ENCODE data around the gene ASRGL1.
A peak's percentile ranks its signal among the peaks of the same experiment; 100 is the strongest.

The ASRGL1 gene

GRCh38 chr11:62428871-62429560 is 91.8 kb downstream of the ASRGL1 start (continued):
- TF ChIP-seq PATZ1 (CRISPR knock-in tag; IDR thresholded peaks at IDR 0.05; ENCODE audit: borderline replicate concordance) (no peak), BACH2 (CRISPR knock-in tag; IDR thresholded peaks at IDR 0.05; ENCODE audit: borderline replicate concordance) (peak; percentile 84), ARNTL (CRISPR knock-in tag; IDR thresholded peaks at IDR 0.05; ENCODE audit: borderline replicate concordance, low read depth) (peak; percentile 9; the same call in 1 of the 2 replicates), ZC3H10 (CRISPR knock-in tag; IDR thresholded peaks at IDR 0.05) (no peak), TCF4 (CRISPR knock-in tag; IDR thresholded peaks at IDR 0.05; ENCODE audit: borderline replicate concordance) (peak; percentile 71; the same call in 1 of the 2 replicates), ESRRG (CRISPR knock-in tag; IDR thresholded peaks at IDR 0.05) (peak; percentile 57; the same call in 1 of the 2 replicates), PPARA (CRISPR knock-in tag; IDR thresholded peaks at IDR 0.05; ENCODE audit: borderline replicate concordance) (peak; percentile 92; the same call in 1 of the 2 replicates)

GRCh38 chr11:62430425-62430824 is 93.2 kb downstream of the ASRGL1 start:
- no peak for ATAC-seq
- TF ChIP-seq ZC3H10 (CRISPR knock-in tag; IDR thresholded peaks at IDR 0.05): no peak
- TF ChIP-seq BACH2 (CRISPR knock-in tag; IDR thresholded peaks at IDR 0.05; ENCODE audit: borderline replicate concordance): no peak
- no peak for TF ChIP-seq ISL1 (CRISPR knock-in tag; IDR thresholded peaks at IDR 0.05)
- no peak for TF ChIP-seq ZFP3 (CRISPR knock-in tag; IDR thresholded peaks at IDR 0.05)
- no peak for TF ChIP-seq SNAI2 (CRISPR knock-in tag; IDR thresholded peaks at IDR 0.05)
- TF ChIP-seq ZNF70 (CRISPR knock-in tag; IDR thresholded peaks at IDR 0.05): no peak
- TF ChIP-seq CSDC2 (CRISPR knock-in tag; IDR thresholded peaks at IDR 0.05): no peak
- no peak for TF ChIP-seq CREB5 (CRISPR knock-in tag; IDR thresholded peaks at IDR 0.05; ENCODE audit: low read depth)
- TF ChIP-seq PPARA (CRISPR knock-in tag; IDR thresholded peaks at IDR 0.05; ENCODE audit: borderline replicate concordance): no peak
- no peak for TF ChIP-seq GLIS3 (CRISPR knock-in tag; IDR thresholded peaks at IDR 0.05)

GRCh38 chr11:62431171-62431901 is 94.1 kb downstream of the ASRGL1 start:
- TF ChIP-seq GLIS3 (CRISPR knock-in tag; IDR thresholded peaks at IDR 0.05) (no peak), ZNF70 (CRISPR knock-in tag; IDR thresholded peaks at IDR 0.05) (no peak), ZFP3 (CRISPR knock-in tag; IDR thresholded peaks at IDR 0.05) (no peak), OSR1 (CRISPR knock-in tag; IDR thresholded peaks at IDR 0.05) (no peak), ZC3H10 (CRISPR knock-in tag; IDR thresholded peaks at IDR 0.05) (no peak), ARNTL (CRISPR knock-in tag; IDR thresholded peaks at IDR 0.05; ENCODE audit: borderline replicate concordance, low read depth) (no peak), RARB (CRISPR knock-in tag; IDR thresholded peaks at IDR 0.05) (no peak), ZNF8 (CRISPR knock-in tag; IDR thresholded peaks at IDR 0.05) (no peak), CSRNP3 (CRISPR knock-in tag; IDR thresholded peaks at IDR 0.05) (no peak), ZNF565 (CRISPR knock-in tag; conservative IDR thresholded peaks at IDR 0.05; ENCODE audit: low read depth) (no peak), TOX (CRISPR knock-in tag; IDR thresholded peaks at IDR 0.05; ENCODE audit: borderline replicate concordance) (no peak), PATZ1 (CRISPR knock-in tag; IDR thresholded peaks at IDR 0.05; ENCODE audit: borderline replicate concordance) (no peak), BACH2 (CRISPR knock-in tag; IDR thresholded peaks at IDR 0.05; ENCODE audit: borderline replicate concordance) (no peak)
- peak; percentile 33 for ATAC-seq

- TF ChIP-seq CSRNP3 (CRISPR knock-in tag; IDR thresholded peaks at IDR 0.05) (no peak), PATZ1 (CRISPR knock-in tag; IDR thresholded peaks at IDR 0.05; ENCODE audit: borderline replicate concordance) (no peak), BACH2 (CRISPR knock-in tag; IDR thresholded peaks at IDR 0.05; ENCODE audit: borderline replicate concordance) (no peak), ZFP3 (CRISPR knock-in tag; IDR thresholded peaks at IDR 0.05) (no peak), ZC3H10 (CRISPR knock-in tag; IDR thresholded peaks at IDR 0.05) (no peak), CREB5 (CRISPR knock-in tag; IDR thresholded peaks at IDR 0.05; ENCODE audit: low read depth) (no peak), ZNF8 (CRISPR knock-in tag; IDR thresholded peaks at IDR 0.05) (no peak), ISL1 (CRISPR knock-in tag; IDR thresholded peaks at IDR 0.05) (no peak)
- ATAC-seq: no peak
Observed at GRCh38 chr11:62432695-62433094, 95.4 kb downstream of the ASRGL1 start.

Measured in SK-N-SH treated with all-trans-retinoic acid at 6 μM for 48 hours (cell line).